GM21526 (cell line): Measurements from ENCODE around the gene NLRP1.
A peak's percentile ranks its signal among the peaks of the same experiment; 100 is the strongest.

ENCODE experiments used
- ATAC-seq: cut with Tn5 transposase; IDR thresholded peaks from one replicate; pipeline ENCODE4 v1.9.1; 2021; ENCODE audit warnings: moderate library complexity; ENCODE audit not compliant: unreplicated experiment, low FRiP score

Gene NLRP1

DNA sequence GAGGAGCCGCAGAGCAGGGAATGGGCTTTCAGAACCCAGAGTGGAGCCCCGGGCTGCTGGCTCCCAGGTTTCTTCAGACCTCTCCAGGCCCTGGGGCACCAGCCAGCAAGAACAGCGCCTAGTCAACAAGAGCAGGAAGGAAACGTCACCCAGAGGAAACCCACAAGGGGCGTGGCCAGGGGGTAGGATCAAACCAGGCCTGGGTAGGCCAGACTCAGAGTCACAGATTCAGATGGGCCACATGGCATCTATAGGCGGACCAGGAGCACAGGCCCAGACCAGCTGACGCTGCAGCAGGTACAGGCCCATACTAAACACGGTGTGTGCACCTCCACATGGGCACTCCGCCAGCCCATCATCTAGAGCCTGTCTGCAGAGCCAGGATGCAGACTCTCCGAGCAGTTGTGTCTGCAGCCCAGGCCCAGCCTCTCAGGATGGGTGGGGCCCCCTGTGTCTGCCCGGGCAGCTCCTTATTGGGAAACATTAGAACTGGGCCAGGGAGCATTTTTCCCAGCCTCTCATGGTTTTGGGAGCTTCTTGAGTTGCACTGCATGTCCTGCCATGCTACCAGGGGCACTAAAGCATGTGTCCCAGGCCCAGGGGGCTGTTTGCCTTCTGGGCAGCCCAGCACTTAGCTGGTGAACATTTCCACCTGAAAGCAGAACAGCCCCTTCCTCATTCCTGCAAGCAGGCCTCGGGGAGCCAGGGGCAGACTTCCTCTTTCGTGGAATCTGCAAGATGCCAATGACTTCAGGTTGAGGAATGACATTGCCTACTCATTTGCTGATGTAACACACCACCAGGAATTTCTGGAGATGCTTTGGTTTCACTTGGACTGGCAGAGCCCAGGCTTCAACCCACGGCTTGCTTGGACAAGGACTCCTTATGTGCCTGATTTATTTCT lies at the start of gene NLRP1:
Gene NLRP1 (minus strand): TSS at position 127 of the 904 bp plus-strand sequence. CDS start 552 bp downstream, outside the sequence.
- ATAC-seq: peak; percentile 92

DNA sequence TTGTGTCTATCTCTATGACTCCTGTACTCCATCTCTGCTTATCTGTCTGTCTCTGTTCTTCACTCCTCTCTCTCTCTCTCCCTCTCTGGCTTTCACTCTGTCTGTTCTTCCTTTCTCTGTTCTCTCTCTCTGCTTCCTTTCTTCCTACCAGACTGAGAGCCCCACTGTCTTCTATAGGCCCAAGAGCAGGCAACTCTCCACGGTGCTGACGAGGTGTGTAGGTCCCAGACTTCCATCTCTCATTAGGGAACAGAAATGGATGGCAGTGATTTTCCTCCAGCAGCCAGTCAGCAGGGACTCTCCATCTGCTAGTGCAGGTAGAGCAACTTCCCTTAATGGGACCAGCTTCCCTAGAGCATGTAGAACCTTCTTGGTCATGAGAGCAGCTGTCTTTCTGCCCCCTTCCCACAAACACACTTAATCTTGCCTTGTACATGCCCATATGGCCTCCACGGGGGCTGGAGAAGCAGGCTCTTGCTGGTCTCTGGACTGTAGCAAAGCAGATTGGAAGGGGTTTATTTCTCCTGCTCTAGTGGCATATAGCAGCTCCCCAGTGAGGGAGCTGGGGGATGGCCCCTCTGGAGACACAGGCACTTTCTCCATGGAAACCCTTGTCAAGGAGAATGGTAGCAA lies 47.8 kb upstream of the NLRP1 start:
- no peak for ATAC-seq

DNA sequence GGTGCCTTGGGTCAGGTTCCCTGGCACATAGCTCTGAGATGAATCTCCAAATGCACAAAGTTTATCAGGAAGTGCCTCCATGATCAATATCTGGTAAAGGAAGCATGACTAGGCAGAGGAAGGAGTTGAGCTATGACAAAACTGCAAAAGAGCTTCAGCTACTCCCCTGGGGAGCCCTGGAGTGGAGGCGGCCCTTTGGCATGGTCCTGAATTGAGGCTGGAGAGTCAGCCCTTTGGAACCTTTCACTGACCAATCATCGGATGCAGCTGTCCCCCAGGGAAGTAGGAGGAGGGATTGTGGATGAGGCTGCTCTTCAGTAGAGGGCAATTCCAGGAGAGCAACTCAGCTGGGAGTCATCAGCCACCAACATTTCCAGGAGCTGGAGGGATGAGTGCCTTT lies 46.1 kb upstream of the NLRP1 start:
- no peak for ATAC-seq

DNA sequence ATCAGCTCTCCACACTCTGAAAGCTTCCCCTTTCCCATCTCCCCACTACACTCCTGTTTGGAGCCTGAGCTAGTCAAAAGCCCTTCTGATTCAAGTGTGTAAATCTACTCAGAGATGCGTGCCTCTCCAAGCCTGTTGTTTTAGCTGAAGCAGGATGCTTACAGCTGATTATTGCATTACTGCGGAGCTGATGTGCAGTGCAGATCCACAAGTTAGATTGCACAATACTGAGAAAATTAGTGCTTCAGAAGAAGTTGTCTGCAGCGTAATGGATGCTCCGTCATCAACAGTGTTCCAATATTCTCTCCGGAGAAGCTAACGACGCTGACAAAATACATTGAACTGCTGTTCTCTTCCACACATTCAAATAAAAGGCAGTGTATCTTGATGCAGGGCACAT lies 44.8 kb upstream of the NLRP1 start:
- no peak for ATAC-seq

DNA sequence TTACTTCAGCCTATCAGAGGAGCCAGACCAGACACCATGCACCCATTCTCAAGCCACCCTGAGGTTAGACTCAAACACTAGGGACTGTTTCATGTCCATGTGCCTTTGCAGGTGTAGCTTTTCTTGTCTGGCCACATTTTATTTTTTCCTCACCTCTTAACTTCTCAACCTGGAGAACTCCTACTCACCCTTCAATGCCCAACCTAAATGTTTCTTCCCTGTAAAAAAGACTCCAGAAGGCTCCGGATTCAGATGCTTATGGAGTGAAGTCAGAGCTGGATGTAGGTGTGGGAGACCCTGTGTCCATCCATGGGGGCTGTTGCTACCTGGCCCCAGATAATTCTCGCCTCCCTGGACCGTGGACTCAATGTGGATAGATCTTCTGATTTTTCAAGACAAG lies 44.0 kb upstream of the NLRP1 start:
- no peak for ATAC-seq

DNA sequence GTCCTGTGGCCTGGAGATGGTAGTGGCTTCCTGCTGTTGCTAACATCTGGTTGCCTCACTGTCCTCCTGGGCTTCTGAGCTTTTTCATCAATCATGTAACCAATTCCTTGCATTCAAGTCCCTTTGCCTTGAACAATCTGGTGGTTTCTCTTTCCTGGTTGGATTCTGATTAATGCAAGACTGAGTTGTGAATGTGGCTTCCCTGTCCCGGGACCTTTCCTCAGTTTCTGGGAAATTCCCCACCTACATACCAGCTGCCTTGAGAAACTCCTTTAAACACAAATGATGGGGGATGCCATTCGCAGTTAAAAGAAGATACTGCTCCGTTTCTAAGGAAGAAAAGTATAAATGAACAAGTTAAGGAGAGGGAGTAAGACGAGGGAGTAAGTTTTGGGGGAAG lies 39.9 kb upstream of the NLRP1 start:
- ATAC-seq: no peak

DNA sequence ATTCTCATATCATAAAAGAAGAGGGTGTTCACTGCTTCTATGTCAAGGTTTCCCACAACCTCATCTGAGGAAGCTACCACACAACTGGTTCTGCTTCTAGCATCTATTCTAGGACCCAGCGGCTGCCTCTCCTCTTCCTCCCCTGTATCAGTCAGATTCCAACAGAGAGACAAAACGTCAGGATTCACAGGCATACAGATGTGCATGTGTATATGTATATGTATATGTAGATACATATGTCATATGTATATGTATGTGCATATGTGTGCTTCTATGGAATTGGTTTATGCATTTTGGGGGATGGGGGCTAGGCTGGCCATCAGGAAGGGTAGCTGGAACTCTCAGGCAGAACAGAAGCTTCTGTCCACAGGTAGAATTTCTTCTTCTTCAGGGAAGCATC lies 37.4 kb upstream of the NLRP1 start:
- no peak for ATAC-seq

DNA sequence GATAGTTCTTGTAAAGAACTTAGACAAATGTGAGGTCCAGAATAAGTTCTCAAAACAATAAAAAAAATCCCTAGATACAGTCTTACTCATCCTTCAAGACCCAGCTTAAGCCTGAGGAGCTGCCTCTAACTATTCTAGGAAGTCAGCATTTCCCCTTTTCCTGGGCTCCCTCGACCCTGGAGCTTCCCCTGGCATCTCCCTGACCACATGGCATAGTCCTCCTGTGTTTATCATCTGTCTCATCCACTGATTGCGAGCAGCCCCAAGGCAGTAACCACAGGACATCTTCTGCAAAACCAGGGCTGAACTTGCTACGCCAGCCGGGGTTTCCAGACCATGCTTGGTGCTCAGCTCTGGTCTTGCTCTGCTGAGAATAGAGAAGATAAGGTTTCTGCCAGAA lies 36.7 kb upstream of the NLRP1 start:
- no peak for ATAC-seq

DNA sequence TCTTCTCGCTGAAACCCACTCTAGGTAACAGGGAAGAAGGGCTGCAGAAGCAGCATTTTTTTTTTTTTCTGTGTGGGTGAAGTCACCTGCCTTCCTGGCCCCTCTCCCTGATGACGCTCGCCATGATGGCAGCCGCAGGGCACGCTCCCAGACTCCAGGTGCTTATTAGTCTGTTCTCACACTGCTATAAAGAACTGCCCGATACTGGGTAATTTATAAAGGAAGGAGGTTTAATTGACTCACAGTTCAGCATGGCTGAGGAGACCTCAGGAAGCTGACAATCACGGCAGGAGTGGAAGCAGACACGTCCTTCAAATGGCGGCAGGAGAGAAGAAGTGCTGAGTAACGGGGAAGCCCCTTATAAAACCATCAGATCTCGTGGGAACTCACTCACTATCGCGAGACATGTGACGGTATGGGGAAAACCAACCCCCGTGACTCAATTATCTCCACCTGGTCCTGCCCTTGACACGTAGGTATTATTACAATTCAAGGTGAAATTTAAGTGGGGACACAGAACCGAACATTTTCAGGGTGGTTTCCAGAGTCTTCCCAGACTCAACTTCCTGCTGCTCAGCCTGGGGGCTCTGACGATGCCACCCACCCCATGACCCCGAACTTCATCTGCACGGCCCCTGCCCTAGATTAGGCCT lies 34.9 kb upstream of the NLRP1 start:
- no peak for ATAC-seq

DNA sequence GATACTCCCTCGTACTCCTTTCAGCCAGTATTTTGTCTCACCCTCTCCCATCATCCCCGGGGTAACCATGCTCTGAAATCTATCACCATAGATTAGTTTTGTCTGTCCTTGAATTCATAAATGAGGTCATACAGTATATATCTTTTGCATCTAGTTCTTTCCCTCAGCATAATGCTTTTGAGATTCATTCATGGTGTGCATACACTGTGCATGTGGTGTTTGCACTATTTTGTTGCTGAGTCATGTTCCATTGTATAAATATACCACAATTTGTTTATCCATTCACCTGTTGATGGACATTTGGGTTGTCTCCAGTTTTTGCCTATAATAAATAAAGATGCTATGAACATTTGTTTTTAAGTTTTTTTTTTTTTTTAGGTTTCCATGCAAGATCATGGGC lies 34.2 kb upstream of the NLRP1 start:
- ATAC-seq: no peak

DNA sequence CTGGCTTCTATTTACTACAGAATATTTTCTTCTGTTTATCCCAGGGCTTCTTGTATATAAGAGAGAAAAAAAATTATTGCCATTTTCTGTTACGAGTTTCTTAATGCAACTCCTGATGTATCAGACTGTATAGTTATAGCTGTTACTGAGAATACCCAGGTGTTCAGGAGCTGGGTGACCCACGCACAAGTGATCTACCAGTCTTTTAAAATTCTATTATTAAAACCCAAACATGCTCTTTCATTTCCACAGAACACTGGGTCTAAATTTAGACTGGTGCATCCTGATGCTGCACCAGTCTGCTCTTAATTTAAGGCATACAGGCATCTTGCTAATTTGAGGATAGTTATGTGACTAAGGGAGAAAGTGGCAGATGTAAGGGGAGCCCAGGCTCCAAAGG lies 31.2 kb upstream of the NLRP1 start:
- ATAC-seq: no peak

DNA sequence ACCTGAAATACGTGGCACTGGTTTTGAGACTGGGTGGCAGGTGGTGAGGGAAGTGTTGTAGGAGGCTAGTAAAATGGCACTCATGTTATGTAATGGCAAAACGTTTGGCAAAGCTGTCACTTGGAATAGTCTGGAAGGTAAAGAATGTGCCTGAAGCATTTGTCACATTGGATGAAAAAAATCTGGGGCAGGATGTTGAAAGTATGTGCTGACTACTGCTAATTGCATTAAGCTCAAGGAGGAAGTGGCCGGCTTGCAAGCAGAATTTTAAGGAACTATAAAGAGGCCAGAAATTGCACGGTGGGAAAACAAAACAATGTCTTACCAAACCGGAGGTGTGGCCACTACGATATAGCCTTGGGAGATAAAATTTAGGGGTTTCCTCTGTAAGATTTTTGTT lies 26.6 kb upstream of the NLRP1 start:
- ATAC-seq: no peak

DNA sequence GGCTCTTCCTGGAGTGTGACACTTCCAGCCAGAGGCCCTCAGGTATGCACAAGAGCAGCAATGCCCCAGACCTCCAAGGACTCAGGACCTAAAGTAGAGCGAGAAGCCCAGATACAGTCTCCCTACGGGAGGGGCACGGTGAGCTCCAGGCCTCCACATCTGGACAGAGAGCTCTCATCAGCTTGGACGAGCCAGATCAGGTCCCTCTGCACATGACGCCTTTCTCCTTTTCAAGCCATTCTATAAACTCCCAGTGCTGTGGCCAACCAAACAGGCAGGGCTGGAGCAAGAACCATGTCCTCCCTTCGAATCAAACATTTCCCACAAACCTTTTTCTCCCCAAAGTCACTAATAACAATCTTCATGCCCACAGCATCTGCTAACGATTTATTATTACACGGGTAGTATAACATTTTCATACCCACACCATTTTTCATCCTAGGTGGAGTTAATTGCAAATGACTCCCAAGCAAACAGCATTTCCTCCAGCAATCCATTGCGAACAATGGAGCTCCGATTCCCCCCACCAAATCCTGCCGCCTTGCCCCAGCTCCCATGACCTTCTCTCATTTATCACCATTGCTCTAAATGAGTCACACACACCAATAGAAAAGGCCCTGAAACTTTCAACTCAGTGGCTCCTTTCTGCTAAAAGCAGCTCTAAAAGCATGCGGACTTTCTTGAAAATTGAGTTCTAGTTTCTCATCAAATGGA lies 24.2 kb upstream of the NLRP1 start:
- no peak for ATAC-seq

DNA sequence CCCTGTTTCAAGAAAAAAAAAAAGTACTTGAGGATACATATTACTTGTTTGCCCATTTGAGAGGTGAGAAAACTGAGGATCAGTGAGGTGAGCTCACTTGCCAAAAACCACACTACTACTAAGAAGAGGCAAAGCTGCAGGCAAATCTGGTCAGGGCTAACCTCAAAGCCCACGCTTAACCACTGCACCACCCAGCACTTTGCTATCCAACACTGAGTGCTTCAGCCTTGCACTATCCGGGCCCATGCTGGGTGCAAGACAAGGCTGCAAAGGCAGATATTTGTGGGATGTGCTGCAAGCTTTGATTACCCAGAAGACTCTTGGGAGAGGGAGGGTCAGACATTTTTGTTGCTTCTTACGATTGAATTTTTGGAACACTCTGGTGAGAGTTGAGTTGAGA lies 23.6 kb upstream of the NLRP1 start:
- ATAC-seq: no peak

DNA sequence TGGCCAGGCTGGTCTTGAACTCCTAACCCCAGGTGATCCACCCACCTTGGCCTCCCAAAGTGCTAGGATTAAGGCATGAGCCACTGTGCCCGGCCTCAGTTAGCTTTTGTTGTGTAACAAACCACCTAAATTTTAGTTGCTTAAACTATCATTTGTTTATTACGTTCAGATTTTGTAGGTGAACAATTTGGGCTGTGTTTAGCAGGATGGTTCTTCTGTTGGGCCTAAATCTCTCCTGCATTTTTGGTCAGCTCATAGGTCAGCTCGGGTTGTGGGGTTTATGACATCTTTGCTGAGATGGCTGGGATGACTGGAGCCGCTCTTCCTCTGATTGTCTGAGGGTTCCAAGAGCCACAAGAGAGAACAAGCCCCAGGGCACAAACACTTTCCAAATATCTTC lies 21.1 kb upstream of the NLRP1 start:
- ATAC-seq: no peak

DNA sequence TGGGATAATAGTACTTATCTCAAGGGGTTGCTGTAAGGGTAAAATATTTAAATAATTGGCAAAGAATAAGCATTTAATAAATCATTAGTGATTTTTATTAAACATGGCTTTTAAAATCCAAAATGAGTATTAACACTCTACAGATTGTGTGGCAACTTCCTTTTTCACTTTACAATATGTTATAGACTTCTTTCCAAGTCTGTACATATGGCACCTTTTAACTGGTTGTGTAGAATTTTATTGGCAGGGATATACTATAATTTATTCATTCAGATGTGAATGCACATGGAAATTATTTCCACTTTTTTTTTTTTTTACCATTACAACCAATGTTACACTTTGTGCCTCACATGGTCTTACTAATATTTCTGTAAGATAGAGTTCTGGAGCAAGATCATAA lies 15.7 kb upstream of the NLRP1 start:
- no peak for ATAC-seq

DNA sequence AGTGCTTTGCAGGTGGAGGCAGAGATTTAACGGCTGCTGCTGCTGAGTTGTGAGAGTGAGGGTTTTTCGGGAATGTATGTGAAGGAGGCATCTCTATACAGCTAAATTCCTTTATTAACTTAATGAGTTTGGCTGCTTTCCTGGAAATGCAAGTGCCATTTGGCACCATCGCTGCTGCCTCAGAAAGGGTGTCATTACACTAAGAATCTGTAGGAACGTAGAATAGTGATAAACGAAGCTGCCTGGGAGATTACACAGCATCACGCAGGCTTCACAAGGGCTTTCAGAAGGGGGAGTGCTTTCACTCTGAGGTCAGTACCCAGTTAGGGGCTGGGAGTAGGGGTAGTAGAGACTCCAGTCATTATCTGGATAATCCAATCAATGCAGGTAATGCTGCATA lies 14.1 kb upstream of the NLRP1 start:
- ATAC-seq: no peak

DNA sequence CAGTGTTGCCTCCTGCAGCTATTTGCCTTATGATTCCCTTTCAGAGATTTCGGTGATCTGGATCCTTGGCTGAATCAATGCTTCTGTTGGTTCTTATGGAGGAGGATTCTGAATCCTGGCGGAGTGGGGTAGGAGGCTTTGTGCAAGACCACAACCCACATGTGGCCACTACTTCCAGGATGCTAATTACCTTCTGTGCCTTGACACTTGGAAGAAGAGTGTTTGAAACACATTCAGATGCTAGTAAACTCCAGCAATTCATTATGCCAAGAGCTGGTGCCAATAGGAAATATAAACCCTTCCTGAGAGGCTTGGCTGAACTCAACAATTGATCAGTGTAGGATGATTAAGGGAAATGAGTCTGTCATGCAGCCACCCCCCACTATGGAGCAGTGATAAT lies 12.1 kb upstream of the NLRP1 start:
- ATAC-seq: no peak

DNA sequence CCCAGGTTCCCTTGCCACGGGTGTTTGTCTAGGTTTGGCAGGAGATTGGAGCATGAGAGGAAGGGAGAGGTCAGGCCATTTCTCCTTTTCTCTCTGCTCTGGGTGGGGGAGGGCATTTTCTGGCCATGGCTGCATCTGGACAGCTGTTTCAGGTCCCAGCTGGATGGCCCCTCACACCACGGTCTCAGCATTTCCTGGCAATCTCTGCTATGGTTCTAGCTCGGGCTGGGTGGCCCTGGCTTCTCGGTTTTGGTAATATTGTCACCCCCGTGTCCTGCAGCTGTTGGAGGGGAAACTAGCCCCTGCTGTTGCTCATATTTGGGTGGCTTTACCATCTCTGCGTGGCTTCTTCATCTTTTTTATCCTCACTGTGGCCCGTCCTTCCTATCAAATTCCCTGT lies 11.5 kb upstream of the NLRP1 start:
- no peak for ATAC-seq

DNA sequence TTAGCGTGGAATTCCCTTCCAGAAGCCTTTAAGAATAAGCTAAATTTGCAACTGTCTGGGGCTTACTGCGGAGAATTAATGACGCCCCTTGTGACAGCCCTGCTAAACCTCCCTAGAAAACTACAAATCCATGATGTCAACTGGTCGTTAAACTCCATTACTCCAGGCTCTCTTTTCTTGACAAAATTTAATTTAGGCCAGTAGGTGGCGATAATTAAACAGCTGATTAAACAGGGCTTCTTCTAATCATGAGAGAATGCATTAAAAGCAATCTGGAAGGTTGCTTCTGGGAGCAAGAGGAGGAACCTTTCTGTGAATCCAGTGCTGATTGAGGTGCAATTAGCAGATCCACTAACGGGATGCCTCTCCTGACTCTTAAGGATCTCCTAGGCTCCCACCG lies 8.1 kb upstream of the NLRP1 start:
- ATAC-seq: no peak

DNA sequence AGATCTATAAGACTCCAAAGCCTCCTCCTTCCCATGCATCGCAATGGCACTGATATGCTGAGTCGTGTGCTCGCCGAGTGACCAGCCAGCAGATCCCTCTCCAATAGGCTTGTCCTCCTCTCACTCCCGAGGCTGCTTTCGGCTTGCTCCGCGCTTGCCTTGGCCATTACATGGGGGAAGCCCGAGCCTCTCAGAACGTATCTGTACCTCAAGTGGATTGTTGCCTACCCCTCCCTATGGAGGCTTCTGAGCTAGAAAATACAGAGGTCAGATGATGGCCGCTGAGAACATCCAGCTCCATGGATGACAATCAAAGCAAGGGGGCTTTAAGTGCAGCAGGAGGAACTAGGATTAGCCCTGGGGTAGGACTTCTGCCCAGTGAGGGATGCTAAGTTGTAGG lies 7.7 kb upstream of the NLRP1 start:
- no peak for ATAC-seq
